K562 (cell line): ENCODE data around the gene LTBP1. TPM values are rescaled to one million over a fixed set of nuclear protein-coding genes. Genes with fewer than 3 reads are reported as not detected.

Source experiments
- ASH1L ChIP-seq: fragments of 450-650 bp; IDR thresholded peaks from 2 replicates; pipeline ENCODE4 v1.6.1; 2018; ENCODE audit warnings: borderline replicate concordance, mild to moderate bottlenecking, low read depth; ENCODE audit not compliant: partially characterized antibody
- ATF3 ChIP-seq, 2 experiments: fragments of 450-650 bp in 1 of 2; sonication (generic) in 1 of 2; formaldehyde crosslinking in 1 of 2; IDR thresholded peaks in 1 of 2; conservative IDR thresholded peaks in 1 of 2; 2 replicates each; pipeline versions ENCODE4 v1.6.1 to v1.8.1; 2016 to 2023; ENCODE audit warnings: mild to moderate bottlenecking in 2 of 2, moderate library complexity in 2 of 2, inconsistent platforms in 1 of 2, missing genetic modification reagents in 1 of 2
- CC2D1A ChIP-seq: fragments of 450-650 bp; IDR thresholded peaks from 2 replicates; pipeline ENCODE4 v1.6.1; 2017; ENCODE audit warnings: mild to moderate bottlenecking
- MYBL2 ChIP-seq, 2 experiments: fragments of 450-650 bp in 1 of 2; sonication (generic) in 1 of 2; formaldehyde crosslinking in 1 of 2; IDR thresholded peaks; 2 replicates each; pipeline versions ENCODE4 v1.6.1 to v1.8.1; 2017 to 2022; ENCODE audit warnings: borderline replicate concordance in 1 of 2, inconsistent platforms in 1 of 2, low read depth in 1 of 2, mild to moderate bottlenecking in 1 of 2, missing genetic modification reagents in 1 of 2, moderate library complexity in 1 of 2
- NFE2 ChIP-seq: IDR thresholded peaks from 2 replicates; pipeline ENCODE4 v1.6.1; 2014; ENCODE audit warnings: antibody characterized with exemption, low read depth
- NR2F6 ChIP-seq: fragments of 450-650 bp; formaldehyde crosslinking; IDR thresholded peaks from 2 replicates; pipeline ENCODE4 v1.4.0; 2020; ENCODE audit warnings: mild to moderate bottlenecking
- USF2 ChIP-seq: sonication (generic); formaldehyde crosslinking; IDR thresholded peaks from 2 replicates; pipeline ENCODE4 v1.5.0; 2020; ENCODE audit warnings: missing genetic modification reagents
- ZNF232 ChIP-seq: sonication (generic); formaldehyde crosslinking; IDR thresholded peaks from 2 replicates; pipeline ENCODE4 v1.8.0; 2022; ENCODE audit warnings: mild to moderate bottlenecking, missing genetic modification reagents
- polyA plus RNA-seq, 8 experiments: library from polyadenylated mRNA; depleted of rRNA in 4 of 8; stranded (reverse) in 5 of 8; unstranded in 3 of 8; fragments of >200 nt; fragmentation: Nextera tagmentation in 2 of 8; fragmentation: Illumina TruSeq in 1 of 8; extraction: Ambion mirVana in 2 of 8; extraction: Trizol in 1 of 8; gene quantifications; 2 replicates each; pipeline versions ENCODE4 v1.2.1 to v1.2.3, GENCODE V29; 2011 to 2014; ENCODE audit warnings: inconsistent platforms in 1 of 8, missing spikeins in 1 of 8
- total RNA-seq, 7 experiments: library from RNA; depleted of rRNA in 6 of 7; stranded (reverse); fragments of >200 nt in 6 of 7; fragmentation: Illumina TruSeq in 2 of 7; extraction: Trizol in 2 of 7; gene quantifications; 2 replicates each; pipeline versions ENCODE4 v1.2.1 to v1.2.3, GENCODE V29; 2011 to 2021; ENCODE audit warnings: low replicate concordance in 1 of 7

The LTBP1 gene
- total and polyA plus RNA-seq, 9 of the 15 experiments (the other 6 are each of a cell fraction or from before 2014, with no cell fraction given), result 3.6 to 16.4 (median 8.5) TPM

- TF ChIP-seq ATF3 (IDR thresholded peaks at IDR 0.05) (no peak), ATF3 (CRISPR knock-in tag; conservative IDR thresholded peaks at IDR 0.05) (no peak), MYBL2 (IDR thresholded peaks at IDR 0.05; ENCODE audit: low read depth) (no peak), MYBL2 (CRISPR knock-in tag; IDR thresholded peaks at IDR 0.05; ENCODE audit: borderline replicate concordance) (no peak), USF2 (CRISPR knock-in tag) (no peak), ASH1L (no peak), NFE2 (no peak), ZNF232 (no peak), NR2F6 (CRISPR knock-in tag) (no peak), CC2D1A (no peak)
- TF ChIP-seq, all 486 proteins: peak for 0
Measured at GRCh38 chr2:33321236-33321771, 374.6 kb downstream of the LTBP1 start (continued).
